ENCODE data around the gene ZNF672.
"Not testable (repeated sequence)": the region's sequence is repeated elsewhere in the genome, so short reads cannot be mapped to it uniquely, and the experiment has no call there.

DNA sequence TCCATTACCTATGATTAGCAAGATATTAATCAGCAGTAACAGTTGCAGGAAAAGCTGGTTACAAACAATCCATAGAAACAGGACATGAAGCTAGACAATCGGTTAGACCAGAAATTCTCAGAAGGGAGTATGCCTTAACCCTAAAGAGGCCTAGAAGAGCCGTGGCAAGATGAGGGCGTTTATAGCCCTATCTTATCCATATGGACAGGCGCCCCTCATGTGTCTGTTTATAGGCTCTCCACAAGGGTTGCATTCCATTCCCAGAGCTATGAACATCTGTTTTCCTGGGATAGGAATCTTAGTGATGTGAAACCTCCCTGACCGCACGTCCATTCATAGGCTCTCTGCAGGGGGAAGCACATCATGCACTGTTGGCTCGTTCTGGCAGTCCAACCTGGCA lies 44.4 kb downstream of the ZNF672 start:
- TF ChIP-seq, protein P1, sequence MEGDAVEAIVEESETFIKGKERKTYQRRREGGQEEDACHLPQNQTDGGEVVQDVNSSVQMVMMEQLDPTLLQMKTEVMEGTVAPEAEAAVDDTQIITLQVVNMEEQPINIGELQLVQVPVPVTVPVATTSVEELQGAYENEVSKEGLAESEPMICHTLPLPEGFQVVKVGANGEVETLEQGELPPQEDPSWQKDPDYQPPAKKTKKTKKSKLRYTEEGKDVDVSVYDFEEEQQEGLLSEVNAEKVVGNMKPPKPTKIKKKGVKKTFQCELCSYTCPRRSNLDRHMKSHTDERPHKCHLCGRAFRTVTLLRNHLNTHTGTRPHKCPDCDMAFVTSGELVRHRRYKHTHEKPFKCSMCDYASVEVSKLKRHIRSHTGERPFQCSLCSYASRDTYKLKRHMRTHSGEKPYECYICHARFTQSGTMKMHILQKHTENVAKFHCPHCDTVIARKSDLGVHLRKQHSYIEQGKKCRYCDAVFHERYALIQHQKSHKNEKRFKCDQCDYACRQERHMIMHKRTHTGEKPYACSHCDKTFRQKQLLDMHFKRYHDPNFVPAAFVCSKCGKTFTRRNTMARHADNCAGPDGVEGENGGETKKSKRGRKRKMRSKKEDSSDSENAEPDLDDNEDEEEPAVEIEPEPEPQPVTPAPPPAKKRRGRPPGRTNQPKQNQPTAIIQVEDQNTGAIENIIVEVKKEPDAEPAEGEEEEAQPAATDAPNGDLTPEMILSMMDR (conservative IDR thresholded peaks at IDR 0.05; ENCODE audit: low read depth in 2 of 2), result not testable (repeated sequence)
- TF ChIP-seq POLR2AphosphoS5 (IDR thresholded peaks at IDR 0.05; ENCODE audit: low read depth), result not testable (repeated sequence)
